SKM-1 (cell line): ENCODE data around the gene AP4S1.
A peak's percentile ranks its signal among the peaks of the same experiment; 100 is the strongest.
"Not testable (repeated sequence)": the region's sequence is repeated elsewhere in the genome, so short reads cannot be mapped to it uniquely, and the experiment has no call there.

ENCODE experiments used
- DNase-seq: peaks from one replicate; lab custom pipeline; 2025; ENCODE audit not compliant: unreplicated experiment; lab: John Stamatoyannopoulos, UW

The AP4S1 gene

DNA sequence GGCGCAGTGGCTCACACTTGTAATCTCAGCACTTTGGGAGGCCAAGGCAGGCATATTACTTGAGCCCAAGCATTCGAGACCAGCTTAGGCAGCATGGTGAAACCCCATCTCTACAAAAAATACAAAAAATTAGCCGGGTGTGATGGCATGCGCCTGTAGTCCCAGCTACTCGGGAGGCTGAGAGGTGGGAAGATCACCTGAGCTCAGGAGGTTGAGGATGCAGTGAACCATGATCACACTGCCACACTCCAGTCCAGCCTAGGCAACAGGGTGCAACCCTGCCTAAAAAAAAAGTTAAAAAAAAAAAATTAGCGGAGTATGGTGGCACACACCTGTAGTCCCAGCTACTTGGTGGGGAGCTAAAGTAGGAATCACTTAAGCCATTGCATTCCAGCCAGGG is 21.4 kb upstream of the AP4S1 start:
- DNase-seq = not testable (repeated sequence)

DNA sequence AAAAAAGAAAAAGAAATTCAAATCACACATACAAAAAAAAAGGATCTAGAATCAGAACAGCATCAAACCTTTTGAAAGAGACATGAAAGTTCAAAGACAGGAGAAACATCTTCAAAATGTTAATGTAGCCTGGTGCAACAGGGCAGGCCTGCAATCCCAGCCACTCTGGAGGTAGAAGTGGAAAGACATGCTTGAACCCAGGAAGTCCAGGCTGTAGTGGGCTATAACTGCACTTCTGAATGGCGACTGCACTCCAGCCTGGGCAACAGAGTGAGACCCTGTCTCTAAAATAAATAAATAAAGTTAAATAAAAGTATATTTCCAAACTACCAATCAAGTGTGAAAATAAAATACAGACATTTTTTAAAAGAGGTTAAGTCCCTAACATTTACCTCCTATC is 18.7 kb upstream of the AP4S1 start:
- DNase-seq = no peak

DNA sequence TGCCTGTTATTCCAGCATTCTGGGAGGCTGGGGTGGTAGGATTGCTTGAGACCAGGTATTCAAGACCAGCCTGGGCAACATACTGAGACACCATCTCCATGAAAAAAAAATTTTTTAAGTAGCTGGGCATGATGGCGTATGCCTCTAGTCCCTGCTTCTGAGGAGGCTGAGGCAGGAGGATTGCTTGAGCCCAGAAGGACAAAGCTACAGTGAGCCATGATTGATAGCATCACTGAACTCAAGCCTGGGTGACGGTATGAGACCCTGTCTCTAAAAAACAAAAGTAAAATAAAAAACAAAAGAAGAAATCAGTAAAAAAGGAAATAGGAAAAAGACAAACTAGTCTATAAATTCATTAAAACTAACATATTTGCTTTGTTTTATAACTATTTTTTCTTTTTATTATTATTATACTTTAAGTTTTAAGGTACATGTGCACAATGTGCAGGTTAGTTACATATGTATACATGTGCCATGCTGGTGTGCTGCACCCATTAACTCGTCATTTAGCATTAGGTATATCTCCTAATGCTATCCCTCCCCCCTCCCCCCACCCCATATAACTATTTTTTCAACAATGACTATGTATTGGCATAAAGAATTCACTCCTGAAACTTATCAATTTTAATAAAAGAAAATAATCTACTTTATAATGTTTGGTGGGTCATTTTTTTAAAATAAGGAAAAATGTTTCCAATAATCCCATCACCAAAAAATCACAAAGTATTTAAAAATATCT is 15.4 kb upstream of the AP4S1 start:
- no peak for DNase-seq

DNA sequence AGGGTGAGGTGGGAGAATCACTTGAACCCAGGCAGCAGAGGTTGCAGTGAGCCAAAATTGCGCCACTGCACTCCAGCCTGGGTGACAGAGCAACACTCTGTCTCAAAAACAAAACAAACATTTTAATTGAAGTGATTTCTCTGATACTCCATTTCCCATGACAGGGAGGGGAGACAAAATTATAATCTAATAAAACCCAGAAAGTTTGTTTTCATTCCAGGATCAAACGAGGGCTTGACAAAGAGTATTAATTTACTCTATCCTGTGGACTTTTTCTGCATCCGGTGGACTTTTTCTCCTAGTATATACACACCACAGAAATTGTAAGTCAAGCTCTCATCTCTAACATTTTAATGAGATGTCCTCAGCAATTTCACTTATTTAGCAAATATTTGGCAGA is 14.5 kb upstream of the AP4S1 start:
- no peak for DNase-seq

DNA sequence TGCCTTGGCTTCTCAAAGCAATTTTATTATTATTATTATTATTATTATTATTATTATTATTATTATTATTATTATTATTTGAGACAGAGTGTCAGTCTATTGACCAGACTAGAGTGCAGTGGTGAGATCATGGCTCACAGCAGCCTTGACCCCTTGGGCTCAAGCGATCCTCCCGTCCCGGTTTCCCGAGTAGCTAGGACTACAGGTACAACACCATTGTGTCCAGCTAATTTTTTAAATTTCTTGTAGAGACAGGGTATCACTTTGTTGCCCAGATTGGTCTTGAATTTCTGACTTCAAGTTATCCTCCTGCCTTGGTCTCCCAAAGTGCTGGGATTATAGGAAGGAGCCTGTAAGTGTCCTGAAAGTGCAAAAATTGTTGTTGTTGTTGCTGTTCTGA is 11.6 kb upstream of the AP4S1 start:
- DNase-seq = no peak

DNA sequence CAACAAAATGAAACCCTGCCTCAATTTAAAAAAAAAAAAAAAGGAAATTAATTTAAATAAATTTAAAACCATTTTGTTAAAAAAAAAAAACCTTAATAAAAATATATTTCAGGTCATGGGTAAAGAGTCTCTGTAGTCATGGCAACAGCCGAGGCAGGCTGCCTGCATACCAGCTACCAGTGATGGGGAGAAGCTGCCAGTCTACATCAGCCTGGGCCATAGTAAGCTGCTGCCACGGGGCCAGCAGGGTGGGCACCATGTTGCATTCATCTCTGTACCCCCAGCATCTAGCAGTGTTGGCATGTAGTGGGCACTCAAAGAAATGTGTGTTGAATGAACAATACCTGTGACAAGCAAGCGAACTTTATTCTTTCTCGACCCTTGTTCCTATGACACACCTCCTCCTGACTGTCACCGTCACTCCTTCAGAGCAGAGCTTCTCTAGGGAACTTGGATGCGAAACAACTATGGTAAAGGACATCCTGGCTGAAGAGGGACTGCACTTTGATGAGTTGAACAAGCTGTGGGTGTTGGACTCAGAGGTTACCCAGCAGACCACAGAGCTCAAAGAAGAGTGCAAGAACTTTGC is 7.3 kb upstream of the AP4S1 start:
- DNase-seq = no peak

DNA sequence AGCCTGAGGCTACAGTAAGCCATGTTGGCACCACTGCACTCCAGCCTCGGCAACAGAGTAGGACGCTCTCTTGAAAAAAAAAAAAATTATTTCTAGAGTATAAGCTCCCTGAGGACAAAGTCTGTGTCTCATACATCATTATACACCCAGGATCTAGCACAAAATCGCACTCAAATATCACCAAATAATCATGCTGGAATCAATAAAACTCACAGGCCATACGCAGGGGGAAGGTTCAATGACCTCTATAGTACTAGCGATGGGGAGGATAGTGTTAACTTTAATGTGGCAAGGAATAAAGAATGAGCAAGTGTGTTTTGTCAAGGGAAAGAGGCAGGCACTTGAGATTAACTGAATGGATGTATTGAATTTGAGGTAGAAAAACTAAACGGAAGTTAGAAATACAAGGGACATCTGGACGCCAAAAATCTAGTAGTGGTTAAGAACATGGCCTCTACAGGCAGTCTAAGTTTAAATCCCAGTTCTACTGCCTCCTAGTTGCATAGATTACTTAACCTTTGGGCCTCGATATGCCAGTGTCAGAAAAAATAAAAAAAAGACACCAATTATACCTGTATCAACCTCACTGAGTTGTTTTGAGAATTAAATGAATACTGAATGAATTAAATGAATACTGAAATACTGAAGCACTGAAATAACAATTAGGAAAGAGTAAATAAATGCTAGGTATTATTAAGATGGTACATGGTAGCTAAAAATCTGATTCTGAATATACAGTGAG is 4.4 kb upstream of the AP4S1 start:
- no peak for DNase-seq

DNA sequence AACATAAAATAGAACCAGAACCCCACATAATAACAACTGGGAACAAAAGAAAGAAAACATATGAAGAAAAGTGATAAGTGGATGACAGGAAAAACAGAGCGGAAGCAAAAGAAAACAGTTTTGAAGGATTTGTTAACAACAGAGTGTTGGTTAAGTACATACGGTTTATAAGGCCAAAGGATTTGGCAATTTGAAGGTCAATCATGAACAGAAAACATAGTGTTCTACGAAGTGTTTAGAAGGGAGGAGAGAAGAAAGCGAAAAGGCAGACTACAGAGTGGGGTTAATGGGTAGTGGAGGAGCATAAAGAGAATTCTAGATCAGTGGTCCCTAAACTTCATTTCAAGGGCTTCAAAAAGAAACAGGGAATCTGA is 3.9 kb upstream of the AP4S1 start:
- DNase-seq = no peak

DNA sequence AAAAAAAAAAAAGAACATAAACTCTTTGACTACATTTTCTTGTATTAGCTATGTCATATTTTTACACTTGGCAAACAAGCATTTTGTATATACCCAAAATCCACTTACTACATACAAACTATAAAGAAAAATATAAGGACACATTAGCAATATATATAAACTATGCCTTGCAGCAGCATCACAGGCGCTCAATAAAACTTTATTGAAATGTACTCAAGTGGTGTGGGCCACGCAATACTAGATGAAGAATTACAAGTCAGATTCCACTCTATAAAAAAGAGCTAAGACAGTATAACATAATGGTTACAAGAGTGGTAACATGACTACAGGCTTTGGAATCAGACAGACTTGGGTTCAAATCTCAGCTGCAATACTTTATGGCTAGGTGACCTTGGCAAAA is 3.1 kb upstream of the AP4S1 start:
- no peak for DNase-seq

DNA sequence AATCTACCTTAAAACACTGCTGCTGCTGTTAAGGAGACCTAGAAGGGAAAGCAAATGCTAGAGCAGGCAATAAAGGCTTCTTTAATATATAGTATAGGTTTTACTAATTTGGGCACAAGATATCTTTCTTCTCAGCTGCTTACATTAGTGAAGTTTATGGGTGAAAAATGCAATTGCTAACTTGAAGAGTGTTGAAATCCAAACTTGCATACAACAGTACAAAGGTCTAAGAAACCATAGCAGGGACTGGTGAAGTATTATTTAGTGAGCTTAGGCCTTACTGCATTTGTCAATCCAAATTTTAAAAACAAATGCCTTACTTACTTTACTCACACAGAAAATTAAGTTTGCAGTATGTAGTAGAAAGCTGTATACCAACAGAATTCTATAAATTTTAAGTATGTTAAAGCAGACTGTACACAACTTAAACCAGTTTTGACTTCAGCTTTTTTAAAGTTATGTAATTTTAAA is 1.4 kb upstream of the AP4S1 start:
- no peak for DNase-seq

DNA sequence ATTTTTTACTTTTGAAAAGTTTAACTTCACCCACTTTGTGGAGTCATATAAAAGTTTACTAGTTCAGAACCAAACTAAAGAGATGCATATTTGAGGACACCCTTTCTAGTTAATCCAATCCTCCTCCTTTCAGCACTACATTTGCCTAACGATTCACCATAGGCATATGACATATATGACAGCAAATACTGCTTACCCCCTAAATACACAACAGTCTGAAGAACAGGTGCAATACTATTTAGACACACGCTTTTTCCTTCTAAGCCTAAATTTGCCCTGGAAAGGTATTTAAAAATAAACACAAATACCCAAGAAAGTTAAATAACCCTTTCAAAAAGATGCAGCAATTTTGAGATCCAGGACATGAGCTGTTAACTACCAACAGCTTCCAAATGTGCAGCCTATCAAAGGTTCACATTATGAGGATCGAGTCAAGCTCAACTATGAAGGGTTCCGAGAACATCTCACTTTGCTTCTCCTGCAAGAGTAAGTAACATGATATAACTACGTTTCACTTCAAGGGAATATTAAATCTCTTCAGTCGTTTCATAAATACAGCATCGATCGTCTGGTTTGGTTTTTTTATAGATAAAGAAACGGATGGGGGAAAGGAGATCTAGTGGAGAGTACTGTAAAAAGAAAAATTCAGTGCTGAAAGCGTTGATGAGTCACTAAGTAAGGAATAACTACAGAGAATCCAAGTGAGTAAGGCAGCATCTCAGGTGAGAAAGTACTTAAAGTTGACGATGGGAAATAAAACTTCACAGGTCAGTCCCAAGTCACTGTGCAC is 677 bp upstream of the AP4S1 start:
- no peak for DNase-seq

DNA sequence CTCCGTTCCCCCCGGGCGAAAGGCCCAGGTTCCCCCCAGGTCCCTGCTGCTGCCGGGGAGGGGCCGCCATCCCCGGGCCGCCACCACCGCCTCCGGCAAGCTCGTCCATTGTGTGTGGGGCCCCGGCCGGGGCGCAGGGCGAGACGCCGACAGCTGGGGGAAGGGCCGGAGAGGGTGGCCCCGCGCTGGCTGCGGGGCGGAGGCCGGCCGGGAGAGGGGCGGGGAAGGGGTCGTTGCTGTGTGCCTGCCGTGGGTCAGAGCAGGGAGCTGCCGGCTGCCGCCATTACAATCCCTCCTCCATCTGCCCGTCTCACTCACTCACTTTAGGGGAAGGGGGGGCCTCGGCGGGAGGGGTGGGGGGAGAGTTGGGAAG is 614 bp downstream of the AP4S1 start, which contains the start of gene STRN3:
Gene STRN3, minus strand, starts transcription at position 303 of the 373 bp plus-strand sequence. Its CDS starts 194 bp downstream, at position 109.
- no peak for DNase-seq

DNA sequence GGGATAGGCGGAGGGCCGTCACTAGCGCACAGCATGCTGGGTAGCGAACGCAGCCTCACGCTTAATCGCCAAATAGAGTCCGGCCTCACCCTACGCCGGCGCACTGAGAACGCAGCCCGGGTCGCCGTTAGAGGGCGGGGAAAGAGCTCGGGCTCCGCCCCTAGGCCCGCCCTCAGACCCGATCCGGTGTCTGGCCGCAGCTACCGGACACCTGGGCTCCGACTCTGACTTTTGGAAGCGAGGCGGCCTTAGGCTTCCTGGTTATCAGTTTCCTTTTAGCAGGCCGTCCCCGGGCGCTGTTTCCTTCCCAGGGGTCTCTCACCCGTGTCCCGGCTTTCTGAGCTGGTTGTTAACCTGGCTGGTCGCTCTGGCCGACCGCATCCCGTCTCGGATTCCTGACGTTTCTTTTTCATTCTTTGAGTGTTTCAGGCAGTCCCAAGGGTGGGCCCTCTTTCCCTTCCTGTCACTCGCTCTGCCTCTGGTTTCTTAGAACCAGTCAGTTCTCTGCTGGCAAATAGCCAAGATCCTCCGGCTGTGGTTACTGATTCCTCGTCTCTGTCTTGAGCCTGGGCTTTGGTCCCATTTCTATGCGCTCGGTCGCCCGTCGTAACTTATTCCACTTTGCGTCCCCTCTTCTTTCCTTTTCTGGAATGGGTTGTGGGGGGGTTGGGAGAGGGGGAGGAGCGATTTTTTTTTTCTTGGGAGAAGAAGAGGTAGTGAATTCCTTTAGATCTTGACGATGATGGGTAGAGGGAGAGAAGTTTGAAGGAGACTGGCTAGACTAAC is 1.2 kb downstream of the AP4S1 start:
- DNase-seq = peak; percentile 52

DNA sequence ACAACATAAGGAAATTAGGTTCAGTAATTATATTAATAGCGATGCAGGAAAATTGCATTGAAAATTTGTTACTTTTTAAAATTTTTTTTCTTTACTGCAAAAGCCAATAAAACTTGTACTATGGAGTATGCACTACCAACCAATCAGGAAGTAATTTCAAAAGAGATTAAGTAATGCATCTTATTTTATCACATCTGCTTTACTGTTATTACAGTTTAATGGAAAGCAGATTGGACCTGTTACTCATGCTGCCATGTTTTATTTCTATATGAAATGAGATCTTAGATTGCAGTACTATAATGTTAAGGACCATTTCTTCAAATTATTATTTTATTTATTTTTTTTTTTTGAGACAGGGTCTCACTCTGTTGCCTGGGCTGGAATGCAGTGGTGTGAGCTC is 2.4 kb downstream of the AP4S1 start:
- no peak for DNase-seq

DNA sequence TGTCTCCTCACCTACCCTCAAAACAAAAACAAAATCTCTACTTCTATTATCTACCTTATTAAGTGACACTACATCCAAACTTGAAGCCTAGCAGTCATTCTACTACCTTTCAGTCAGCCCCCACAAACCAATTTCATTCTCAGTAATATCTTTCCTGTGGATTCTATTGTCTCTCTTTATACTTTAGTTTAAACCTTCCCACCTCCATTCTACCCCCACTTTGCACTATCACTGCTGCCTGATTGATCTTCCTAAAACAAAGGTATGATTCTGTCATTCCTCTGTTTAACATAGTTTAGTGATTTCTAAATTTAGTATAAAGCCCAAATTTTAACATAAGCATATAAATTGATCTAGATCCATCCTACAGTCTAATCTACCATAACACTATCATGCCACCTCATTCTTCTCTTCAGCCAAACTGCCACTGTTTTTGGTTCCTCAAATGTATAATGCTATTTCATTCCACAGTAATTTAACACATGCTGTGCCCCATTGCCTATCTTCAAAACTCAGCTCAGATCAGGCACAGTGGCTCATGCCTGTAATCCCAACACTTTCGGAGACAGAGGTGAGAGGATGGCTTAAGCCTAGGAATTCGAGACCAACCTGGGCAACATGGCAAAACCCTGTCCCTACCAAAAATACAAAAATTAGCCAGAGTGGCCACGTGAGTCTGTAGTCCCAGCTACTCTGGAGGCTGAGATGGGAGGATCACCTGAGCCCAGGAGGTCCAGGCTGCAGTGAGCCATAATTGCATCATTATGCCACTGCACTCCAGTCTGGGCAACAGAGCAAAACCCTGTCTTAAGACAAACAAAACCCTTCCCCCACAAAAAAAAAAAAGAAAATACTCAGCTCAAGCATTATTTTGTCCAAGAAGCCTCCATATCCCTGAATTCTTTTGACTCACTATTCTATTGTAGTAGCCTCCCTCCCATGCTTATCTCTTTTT is 3.8 kb downstream of the AP4S1 start:
- DNase-seq = no peak

DNA sequence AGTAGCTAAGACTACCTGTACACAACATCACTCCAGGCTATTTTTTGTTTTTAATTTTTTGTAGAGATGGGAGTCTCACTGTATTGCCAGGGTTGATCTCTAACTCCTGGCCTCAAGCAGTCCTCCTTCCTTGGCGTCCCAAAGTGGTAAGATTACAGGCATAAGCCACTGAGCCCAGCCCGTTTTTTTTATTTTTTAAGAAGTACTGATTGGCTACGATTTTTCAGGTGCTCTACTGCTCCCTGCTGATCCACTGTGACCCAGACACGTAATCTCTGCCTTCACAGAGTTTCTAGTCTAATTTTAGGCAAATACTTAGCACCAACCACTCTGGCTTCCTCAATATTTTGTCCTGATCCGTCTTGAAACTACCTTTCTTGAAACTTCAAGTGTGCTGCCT is 5.0 kb downstream of the AP4S1 start:
- DNase-seq = no peak

DNA sequence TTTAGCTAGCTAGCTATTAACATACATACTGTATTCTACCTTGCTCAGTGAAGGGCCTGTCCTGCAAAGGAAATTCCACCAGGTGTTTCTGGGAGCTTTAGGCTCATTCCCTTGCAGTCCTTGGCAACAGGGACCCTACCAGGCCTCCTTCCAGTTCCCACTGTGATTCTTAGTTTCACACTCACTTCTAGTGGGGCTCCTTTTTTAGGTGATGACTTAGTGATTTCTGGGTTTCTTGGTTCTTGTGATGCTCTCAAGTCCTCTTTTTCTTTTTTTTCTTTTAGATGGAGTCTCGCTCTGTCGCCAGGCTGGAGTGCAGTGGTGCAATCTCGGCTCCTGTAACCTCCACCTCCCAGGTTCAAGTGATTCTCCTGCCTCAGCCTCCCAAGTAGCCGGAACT is 11.1 kb downstream of the AP4S1 start:
- DNase-seq = no peak

DNA sequence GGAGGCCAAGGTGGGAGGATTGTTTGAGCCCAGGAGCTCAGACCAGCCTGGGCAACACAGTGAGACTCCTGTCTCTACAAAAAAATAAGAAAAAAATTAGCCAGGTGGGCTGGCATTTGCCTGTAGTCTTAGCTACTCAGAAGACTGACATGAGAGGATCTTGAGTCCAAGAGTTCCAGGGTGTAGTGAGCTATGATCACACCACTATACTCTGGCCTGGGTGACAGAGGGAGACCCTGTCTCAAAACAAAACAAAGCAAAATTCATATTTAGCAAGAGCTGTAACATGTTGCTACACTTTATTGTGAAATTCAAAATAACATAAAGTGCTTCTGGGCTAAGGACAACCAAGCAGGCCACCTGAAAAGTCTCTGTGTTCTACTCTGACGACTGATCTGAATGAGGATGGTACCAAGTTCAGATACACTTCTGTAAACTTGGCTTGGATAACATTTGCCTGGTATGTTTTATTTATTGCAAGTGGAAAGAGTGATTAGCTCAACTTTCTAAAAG is 12.3 kb downstream of the AP4S1 start:
- no peak for DNase-seq

DNA sequence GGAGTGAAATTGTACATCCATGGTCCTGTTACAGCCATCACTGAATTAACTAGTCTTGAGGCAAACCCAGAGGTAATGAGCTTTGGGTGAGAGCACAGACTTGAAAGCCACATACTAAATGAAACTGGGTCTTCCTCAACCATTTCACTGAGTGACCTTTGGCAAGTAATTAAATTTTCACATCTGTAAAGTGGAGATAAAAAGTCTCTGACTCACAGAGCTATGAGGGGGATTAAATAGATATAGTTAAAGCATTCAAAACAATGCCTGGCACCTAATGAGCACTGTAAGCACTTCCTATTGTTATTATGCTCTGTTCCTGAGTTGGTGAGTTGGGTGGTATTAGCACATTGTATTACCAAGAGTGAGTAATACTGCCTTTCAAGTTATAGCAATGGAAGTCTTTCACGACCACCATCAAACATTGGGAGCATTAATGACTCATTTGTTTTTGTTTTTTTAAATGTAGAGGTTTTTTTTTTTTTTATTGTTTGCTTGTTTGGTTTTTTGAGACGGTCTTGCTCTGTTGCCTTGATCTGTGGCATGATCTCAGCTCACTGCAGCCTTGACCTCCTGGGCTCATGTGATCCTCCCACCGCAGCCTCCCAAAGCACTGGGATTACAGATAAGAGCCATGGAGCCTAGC is 13.2 kb downstream of the AP4S1 start:
- DNase-seq = no peak
